MM.1S (cell line): ENCODE measurements around the gene DDX54.

Experiments used
- EZH2phosphoT487 ChIP-seq: fragments of 300-600 bp; sonication (generic); IDR thresholded peaks from 2 replicates; pipeline ENCODE4 v1.6.1; 2018; ENCODE audit warnings: antibody characterized with exemption, low read length
- TF ChIP-seq, protein P1 (sequence below): fragments of 300-600 bp; sonication (generic); IDR thresholded peaks from 2 replicates; pipeline ENCODE4 v1.5.1; 2016; ENCODE audit warnings: antibody characterized with exemption, low read length, mixed read lengths

DNA sequence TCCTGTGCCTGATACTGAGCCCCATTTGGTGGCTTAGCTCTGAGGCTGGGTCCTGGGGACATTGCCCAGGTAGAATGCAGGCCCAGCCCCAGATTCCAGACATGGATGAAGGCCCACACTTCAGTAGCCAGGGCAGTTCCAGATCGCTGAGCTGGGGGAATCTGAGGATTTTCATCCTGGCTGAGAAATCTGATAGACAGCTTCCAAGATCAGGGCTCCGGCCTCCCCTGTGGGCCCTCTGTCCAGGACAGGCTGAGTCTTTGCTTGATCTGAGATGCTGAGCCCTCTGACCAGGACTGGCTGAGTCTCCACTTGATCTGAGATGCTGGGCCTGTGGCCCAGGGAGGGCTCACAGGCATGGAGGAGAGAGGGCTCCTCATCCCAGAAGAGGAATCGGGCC lies 46.5 kb downstream of the DDX54 start:
- TF ChIP-seq, protein P1, sequence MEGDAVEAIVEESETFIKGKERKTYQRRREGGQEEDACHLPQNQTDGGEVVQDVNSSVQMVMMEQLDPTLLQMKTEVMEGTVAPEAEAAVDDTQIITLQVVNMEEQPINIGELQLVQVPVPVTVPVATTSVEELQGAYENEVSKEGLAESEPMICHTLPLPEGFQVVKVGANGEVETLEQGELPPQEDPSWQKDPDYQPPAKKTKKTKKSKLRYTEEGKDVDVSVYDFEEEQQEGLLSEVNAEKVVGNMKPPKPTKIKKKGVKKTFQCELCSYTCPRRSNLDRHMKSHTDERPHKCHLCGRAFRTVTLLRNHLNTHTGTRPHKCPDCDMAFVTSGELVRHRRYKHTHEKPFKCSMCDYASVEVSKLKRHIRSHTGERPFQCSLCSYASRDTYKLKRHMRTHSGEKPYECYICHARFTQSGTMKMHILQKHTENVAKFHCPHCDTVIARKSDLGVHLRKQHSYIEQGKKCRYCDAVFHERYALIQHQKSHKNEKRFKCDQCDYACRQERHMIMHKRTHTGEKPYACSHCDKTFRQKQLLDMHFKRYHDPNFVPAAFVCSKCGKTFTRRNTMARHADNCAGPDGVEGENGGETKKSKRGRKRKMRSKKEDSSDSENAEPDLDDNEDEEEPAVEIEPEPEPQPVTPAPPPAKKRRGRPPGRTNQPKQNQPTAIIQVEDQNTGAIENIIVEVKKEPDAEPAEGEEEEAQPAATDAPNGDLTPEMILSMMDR, result no peak
- TF ChIP-seq EZH2phosphoT487, result no peak
